HG02973 (cell line): ENCODE data around the gene ZBTB8A.
"Not testable (repeated sequence)": the region's sequence is repeated elsewhere in the genome, so short reads cannot be mapped to it uniquely, and the experiment has no call there.

ENCODE experiments used
- ATAC-seq: cut with Tn5 transposase; IDR thresholded peaks from one replicate; pipeline ENCODE4 v1.9.1; 2021; ENCODE audit warnings: moderate library complexity; ENCODE audit not compliant: unreplicated experiment

Gene ZBTB8A

DNA sequence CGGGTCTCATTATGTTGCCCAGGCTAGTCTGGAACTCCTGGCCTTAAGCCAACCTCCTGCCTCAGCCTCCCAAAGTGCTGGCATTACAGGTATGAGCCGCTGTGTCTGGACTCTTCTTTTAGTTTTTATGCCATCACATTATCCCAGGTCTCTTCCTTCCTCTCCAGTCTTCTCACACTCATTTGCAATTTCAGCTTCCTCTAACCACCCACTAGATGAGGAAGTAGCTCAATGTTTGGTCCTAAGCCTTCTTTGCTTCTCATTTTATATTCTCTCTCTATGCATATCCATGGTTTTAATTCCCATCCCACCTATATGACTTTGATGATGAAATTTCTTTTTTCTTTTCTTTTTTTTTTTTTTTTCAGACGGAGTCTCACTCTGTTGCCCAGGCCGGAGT, 3.1 kb upstream of the ZBTB8A start:
- ATAC-seq, result no peak

DNA sequence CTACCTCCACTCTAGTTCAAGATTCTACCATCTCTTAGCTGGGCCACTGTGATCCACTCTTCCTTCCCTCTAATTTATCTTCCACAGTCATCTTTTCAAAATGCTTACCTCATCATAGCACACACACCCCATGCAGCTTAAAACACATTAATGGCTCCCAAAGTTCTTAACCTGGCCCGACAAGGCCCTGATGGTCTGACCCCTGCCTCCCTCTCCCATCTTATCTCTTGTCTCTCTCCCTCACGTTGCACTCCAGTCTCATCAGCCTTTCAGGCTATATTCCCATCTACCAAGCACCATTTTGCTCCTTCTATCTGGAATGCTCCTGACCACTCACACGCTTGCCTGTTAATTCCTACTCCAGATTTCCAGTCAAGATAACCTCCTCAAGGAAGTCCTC, 2.5 kb upstream of the ZBTB8A start:
- no peak for ATAC-seq

DNA sequence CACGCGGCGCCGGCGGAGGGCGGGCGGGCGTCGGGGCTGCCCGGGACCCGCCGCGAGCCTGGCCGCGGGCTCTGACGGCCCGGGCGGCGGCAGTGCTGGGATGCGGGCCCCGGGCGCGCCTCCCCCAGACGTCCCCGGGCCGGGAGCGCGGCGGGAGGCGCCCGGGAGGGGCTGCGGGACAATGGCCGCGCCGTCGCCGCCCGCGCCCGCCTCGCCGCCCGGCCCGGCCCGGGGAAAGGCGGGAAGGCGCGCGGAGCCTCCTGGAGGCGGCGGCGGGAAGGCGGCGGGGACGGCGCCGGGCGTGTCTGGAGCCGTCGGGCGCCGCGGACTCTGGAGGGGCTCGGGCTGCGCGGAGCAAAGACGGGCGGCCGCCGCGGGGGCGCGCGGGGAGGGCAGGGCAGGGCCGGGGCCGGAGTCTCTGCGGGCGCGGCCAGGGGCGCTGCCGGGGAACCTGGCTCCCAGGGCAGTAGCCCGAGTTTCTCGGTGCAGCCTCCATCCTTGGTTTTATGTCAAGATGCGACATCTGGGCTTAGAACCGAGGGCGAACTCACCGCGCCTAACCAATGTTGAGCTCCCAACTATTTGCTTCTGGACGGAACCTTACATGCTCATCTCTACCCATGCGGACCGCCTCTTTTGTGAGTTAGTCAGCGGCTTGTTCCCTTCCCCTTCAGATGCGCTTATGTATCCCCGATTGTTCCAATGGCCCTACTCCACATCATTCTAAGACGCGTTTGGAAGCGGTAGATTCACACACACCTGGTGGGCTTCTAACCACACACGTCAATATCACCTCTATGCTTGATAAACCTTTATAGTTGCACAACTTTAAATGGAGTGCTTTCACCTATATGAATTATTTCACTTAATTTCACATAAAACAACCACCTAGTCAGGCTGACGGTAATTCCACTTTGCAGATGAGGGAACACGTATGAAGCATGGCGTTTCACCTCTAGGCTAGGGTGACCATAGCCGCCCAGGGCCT, 651 bp downstream of the ZBTB8A start:
- no peak for ATAC-seq

DNA sequence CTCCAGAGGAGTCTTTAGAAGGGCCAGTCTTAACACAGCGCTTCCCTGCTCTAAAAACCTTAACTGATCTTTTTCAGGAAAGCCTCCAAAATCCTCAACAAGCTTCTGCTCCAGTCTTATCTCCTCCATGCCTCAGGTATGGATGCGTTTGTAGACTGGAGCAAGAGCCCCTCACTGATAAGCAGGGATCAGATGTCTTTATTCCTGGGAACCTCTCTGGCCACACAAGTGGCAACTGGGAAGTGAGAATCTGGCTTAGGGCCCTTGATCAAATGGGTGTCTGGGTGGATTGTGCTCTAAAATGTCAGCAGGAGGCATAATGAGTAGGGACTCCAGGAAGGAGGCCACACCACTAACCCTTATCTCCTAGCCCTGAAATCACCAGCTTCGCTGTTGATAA, 1.4 kb downstream of the ZBTB8A start:
- ATAC-seq, result no peak

DNA sequence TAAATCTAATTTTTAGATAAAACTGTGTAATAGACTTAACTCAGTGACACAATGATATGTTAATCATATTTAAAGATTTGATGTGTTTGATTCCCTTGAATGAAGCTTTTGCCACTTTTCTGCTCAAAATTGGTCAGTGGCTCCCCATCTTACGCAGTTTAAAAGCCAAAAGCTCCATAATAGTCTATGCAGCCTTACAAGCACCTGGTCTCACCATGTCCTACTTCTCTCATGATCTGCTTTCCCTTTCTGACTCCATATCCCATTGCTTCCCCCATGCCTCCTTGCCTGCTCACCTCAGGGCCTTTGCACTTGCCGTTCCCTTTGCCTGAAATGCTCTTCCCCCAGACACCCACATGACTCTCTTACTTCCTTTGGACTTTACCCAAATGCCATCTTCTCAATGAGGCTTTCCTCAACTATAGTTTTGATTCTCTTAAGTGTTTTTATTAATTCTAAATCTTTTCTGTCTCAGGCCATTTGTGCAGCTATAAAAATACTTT, 1.9 kb downstream of the ZBTB8A start:
- no peak for ATAC-seq

DNA sequence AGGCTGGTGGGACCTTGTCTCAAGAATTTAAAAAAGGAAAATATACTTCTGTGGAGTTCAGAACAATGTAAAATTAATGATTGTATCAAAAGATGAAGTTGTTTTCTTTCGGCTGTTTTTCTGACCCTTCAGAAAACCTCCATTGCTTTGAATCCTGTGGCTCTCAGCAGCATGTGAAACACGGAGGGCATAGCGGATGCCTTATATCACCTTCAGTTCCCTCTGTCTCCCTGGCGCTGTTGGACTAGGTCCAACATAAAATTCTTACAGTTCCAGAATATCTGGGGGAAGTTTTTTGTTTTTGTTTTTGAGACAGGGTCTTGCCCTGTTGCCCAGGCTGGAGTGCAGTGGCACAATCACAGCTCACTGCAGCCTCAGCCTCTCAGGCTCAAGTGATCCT, 7.4 kb downstream of the ZBTB8A start:
- ATAC-seq, result no peak

GRCh38 chr1:32549616-32550015, 10.4 kb downstream of the ZBTB8A start:
- ATAC-seq, result no peak

- no peak for ATAC-seq
These were observed 15.1 kb downstream of the ZBTB8A start for GRCh38 chr1:32554288-32554687.

GRCh38 chr1:32557035-32557434, 17.8 kb downstream of the ZBTB8A start:
- ATAC-seq, result not testable (repeated sequence)

GRCh38 chr1:32557812-32558211, 18.6 kb downstream of the ZBTB8A start:
- ATAC-seq, result no peak

DNA sequence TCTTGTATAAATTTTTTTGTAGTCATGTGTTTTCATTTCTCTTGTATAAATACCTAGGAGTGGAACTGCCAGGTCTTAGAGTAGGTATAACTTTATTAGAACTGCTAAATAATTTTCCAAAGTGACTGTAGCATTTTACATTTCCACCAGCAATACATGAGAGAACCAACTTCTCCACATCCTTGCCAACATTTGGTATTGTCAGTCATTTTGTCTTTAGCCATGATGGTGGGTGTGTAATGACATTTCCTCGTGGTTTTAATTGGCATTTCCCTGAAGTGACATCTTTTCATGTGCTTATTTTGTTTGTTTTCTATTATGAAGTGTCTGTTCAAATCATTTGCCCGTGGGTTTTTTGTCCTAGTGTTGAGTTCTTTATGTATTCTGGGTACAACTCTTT, 29.7 kb downstream of the ZBTB8A start:
- no peak for ATAC-seq

DNA sequence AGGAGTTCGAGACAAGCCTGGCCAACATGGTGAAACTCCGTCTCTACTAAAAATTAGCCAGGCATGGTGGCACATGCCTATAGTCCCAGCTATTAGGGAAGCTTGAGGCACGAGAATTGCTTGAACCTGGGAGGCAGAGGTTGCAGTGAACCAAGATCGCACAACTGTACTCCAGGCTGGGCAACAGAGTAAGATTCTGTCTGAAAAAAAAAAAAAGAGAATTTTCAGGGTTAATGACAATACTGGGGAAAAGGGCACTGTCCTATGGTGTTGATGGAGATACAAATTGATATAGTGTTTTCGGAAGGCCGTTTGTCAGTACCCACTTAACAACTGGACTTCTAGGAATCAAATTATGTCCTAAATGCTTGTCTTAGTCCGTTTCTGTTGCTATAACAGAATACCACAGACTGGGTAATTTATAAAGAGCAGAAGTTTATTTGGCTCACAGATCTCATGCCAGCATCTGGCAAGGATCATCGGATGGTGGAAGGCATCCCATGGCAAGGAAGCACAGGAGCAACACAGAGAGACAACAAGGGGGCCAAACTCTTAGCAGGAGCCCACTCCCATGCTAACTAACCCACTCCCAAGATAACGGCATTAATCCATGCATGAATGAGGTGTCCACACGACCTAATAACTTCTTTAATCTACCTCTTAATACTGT, 41.3 kb downstream of the ZBTB8A start:
- no peak for ATAC-seq

DNA sequence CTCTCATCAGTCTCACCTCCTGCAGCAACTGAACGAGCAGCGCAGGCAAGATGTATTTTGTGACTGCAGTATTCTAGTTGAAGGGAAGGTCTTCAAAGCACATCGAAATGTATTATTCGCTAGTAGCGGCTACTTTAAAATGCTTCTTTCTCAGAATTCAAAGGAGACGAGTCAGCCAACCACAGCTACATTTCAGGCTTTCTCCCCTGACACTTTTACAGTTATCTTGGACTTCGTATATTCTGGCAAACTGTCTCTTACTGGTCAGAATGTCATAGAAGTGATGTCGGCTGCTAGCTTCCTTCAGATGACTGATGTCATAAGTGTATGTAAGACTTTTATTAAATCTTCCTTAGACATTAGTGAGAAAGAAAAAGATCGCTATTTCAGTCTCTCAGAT, 53.7 kb downstream of the ZBTB8A start:
- ATAC-seq, result no peak

GRCh38 chr1:32600034-32600433, 60.8 kb downstream of the ZBTB8A start:
- ATAC-seq, result no peak

DNA sequence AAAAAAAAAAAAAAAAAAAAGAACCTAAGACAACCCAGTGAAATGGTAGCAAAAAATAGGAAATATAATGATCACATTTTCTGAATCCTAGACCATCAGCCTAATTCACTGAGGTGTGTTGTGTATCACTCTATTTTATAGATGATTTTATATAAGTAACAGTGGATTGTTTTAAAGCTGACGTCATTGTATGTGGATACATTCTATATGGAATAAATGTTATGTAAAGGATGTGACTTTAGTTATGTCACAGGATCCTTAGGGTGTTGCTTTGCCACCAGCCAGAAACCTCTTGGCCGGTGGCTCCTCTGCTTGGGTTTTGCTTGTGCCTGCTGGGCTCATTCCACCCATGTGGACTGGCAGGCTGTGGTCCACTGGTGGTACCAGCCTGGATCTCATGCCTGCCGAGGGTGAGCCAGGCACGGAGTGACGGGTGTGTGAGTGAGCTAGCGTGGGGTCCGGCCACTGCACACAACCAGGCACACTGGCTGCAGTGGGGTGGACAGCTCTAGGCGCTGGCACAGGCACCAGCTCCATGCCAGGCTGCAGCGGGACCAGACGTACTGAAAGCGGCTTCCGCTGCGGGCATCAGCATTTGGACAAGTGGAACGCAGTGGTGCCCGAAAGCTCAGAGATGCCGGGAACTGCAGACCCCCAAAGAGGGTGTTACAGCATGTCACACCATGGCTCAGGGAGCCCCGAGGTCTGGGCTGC, 66.6 kb downstream of the ZBTB8A start:
- no peak for ATAC-seq

- no peak for ATAC-seq
These were observed 67.5 kb downstream of the ZBTB8A start for GRCh38 chr1:32606565-32607371.

DNA sequence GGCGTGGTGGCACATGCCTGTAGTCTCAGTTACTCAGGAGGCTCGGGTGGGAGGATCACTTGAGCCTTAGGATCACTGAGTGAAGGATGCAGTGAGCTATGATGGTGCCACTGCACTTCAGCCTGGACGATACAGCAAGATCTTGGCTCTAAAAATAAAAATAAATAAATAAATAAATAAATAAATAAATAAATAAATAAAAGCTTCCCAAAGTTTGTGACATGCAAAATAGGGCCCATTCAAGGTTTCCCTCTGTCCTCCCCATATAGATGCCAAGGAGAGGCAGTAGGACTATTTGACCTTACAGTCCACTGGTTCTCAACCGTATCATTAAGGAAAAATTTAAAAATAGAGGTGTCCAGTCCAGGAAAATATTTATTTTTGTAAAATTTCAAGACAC, 70.0 kb downstream of the ZBTB8A start:
- ATAC-seq, result no peak

DNA sequence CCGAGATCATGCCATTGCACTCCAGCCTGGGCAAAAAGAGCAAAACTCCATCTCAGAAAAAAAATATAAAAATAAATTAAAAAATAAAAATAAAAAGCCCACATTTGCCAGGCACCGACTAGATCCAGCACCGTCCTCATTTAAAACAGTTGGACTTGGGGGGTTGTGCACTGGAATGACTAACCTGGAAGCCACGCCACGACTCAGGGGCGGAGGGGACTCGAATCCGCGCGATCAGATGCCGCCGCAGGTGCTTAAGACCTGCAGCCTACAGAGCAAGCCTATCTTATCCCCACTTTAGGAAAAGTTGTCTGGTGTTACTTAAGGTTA, 72.6 kb downstream of the ZBTB8A start:
- ATAC-seq, result no peak

- peak; percentile 92 for ATAC-seq
These were observed 73.1 kb downstream of the ZBTB8A start for GRCh38 chr1:32612189-32612881.

- no peak for ATAC-seq
These were observed 74.2 kb downstream of the ZBTB8A start for GRCh38 chr1:32613472-32613871.
